ENCODE results near the gene EPB41L2.
"Not testable (repeated sequence)": the region's sequence is repeated elsewhere in the genome, so short reads cannot be mapped to it uniquely, and the experiment has no call there.

EPB41L2 gene

GRCh38 chr6:131063028-131063763 lies at the start of gene EPB41L2:
EPB41L2 (minus strand) TSS chr6:131063245; CDS start chr6:130956485, 106,760 bp downstream.
- H3K4me3 Mint-ChIP-seq, result peak within 1 kb of the TSS; percentile 81
- H3K27me3 Mint-ChIP-seq, result no peaks in the 10 kb centered on the region
- no peaks in the 10 kb centered on the region for H3K36me3 Mint-ChIP-seq
- H3K9me3 Mint-ChIP-seq, result no peaks in the 10 kb centered on the region
- peak within 1 kb of the TSS; percentile 57 for H3K27ac Mint-ChIP-seq
- peaks cover 27% of the 10 kb centered on the region for H3K4me1 Mint-ChIP-seq

DNA sequence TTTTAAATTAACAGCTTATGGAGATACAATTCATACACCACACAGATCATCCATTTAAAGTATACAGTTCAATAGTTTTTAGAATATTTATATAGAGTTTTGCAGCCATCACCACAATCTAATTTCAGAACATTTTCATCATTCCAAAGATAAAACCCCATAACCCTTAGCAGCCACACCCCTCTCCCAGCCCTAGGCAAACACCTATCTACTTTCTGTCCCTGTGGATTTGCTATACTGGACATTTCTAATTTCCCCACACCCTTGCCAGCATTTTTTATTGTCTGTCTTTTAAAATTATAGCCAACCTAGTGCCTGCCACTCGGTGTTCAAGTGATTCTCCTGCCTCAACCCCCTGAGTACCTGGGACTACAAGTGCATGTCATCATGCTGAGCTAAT lies 49.2 kb upstream of the EPB41L2 start:
- Mint-ChIP-seq H3K4me3 (no peak overlapping the region), H3K36me3 (no peaks in the 10 kb centered on the region)

DNA sequence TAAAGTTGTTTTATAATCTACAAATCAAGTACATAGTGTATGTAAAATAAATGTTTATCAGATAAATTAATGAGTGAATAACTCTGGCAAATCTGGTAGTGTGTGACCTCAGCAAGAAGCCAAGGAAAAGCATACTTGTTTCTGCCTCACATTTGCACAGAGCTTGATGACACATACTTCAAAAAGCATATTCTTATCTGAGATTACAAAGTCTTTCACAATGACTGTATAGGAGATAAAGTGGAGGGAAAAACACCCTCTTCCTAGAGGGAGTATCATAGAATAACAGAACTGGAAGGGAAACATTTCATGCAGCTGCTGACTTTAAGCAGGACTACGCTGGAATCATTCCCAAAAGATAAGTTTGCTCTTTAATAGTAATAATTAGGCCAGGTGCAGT lies 44.1 kb upstream of the EPB41L2 start:
- no peaks in the 10 kb centered on the region for H3K9me3 Mint-ChIP-seq
- no peaks in the 10 kb centered on the region for H3K36me3 Mint-ChIP-seq
- H3K27ac Mint-ChIP-seq, result no peak overlapping the region
- no peaks in the 10 kb centered on the region for H3K27me3 Mint-ChIP-seq
- no peak overlapping the region for H3K4me3 Mint-ChIP-seq
- no peaks in the 10 kb centered on the region for H3K4me1 Mint-ChIP-seq

More for the DNA sequence above, 49.2 kb upstream of the EPB41L2 start:
- no peaks in the 10 kb centered on the region for H3K9me3 Mint-ChIP-seq
- H3K27ac Mint-ChIP-seq, result no peak overlapping the region
- no peaks in the 10 kb centered on the region for H3K27me3 Mint-ChIP-seq
- H3K4me1 Mint-ChIP-seq, result peaks cover 3% of the 10 kb centered on the region

- Mint-ChIP-seq H3K4me1 (no peaks in the 10 kb centered on the region), H3K36me3 (no peaks in the 10 kb centered on the region), H3K9me3 (no peaks in the 10 kb centered on the region), H3K27me3 (no peaks in the 10 kb centered on the region), H3K4me3 (no peak overlapping the region), H3K27ac (no peak overlapping the region)
These were observed 40.9 kb upstream of the EPB41L2 start for GRCh38 chr6:131103901-131104300.

GRCh38 chr6:131103296-131103695 lies 40.3 kb upstream of the EPB41L2 start:
- Mint-ChIP-seq H3K9me3 (no peaks in the 10 kb centered on the region), H3K4me3 (no peak overlapping the region), H3K27me3 (no peaks in the 10 kb centered on the region), H3K27ac (no peak overlapping the region), H3K36me3 (no peaks in the 10 kb centered on the region), H3K4me1 (no peaks in the 10 kb centered on the region)

DNA sequence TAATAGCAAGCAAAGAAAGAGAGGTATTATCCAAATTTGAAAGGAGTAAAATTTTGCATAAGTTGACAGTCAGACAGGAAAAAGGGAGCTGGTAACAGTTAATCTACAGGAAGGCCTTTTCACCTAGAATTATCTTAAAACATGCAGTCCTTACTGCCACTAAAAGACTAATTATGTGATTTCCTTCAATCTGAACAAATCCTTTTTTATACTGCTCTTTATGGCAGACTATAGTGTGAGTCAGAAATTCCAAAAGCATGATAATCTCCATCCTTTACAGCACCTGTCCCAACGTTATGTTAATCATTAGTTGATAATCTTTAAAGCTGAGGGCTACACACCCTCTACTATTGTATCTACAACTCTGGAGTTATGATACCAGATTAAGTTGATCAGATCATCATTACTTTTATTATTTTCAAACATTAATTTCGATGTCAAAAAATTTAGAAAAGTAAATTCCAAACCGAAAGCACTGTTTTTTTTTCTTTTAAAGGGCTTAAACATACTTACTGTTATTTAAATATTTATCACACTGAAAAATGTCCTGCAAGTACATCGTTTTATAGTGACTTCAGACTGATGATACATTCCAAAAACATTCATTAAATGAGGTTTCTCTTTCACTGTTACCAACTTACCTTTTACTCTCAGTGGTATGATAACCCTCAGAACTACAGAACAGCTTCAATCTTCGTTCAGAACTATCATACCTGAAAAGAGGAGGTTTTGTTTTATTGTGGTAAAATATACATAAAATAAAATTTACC lies 39.1 kb upstream of the EPB41L2 start:
- H3K9me3 Mint-ChIP-seq, result no peaks in the 10 kb centered on the region
- H3K27me3 Mint-ChIP-seq, result no peaks in the 10 kb centered on the region
- H3K36me3 Mint-ChIP-seq, result no peaks in the 10 kb centered on the region
- no peak overlapping the region for H3K27ac Mint-ChIP-seq
- no peaks in the 10 kb centered on the region for H3K4me1 Mint-ChIP-seq
- no peak overlapping the region for H3K4me3 Mint-ChIP-seq

- Mint-ChIP-seq H3K9me3 (no peaks in the 10 kb centered on the region), H3K27me3 (no peaks in the 10 kb centered on the region), H3K27ac (no peak overlapping the region), H3K4me3 (no peak overlapping the region), H3K36me3 (peaks cover 2% of the 10 kb centered on the region), H3K4me1 (no peaks in the 10 kb centered on the region)
These were observed 33.7 kb upstream of the EPB41L2 start for GRCh38 chr6:131096786-131097185.

DNA sequence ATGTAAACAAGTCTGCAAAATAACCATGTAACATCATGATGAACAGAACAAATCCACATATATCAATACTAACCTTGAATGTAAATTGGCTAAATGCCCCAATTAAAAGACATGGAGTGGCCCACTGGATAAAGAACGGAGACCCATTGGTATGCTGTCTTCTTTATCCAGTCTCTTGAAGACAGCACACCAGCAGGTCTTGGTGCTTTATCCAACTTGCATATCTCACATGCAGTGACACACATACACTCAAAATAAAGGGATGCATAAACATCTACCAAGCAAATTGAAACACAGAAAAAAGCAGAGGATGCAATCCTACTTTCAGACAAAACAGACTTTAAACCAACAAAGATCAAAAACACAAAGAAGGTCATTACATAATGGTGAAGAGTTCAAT lies 30.3 kb upstream of the EPB41L2 start:
- H3K36me3 Mint-ChIP-seq, result peaks cover 3% of the 10 kb centered on the region

GRCh38 chr6:131091944-131092343 lies 28.9 kb upstream of the EPB41L2 start:
- H3K36me3 Mint-ChIP-seq, H3K27ac Mint-ChIP-seq, H3K27me3 Mint-ChIP-seq, H3K4me3 Mint-ChIP-seq, H3K9me3 Mint-ChIP-seq, H3K4me1 Mint-ChIP-seq: not testable (repeated sequence)

More for the DNA sequence above, 30.3 kb upstream of the EPB41L2 start:
- no peak overlapping the region for H3K27ac Mint-ChIP-seq
- no peaks in the 10 kb centered on the region for H3K9me3 Mint-ChIP-seq
- peaks cover 1% of the 10 kb centered on the region for H3K27me3 Mint-ChIP-seq
- no peak overlapping the region for H3K4me3 Mint-ChIP-seq
- H3K4me1 Mint-ChIP-seq, result no peaks in the 10 kb centered on the region

- not testable (repeated sequence) for H3K9me3 Mint-ChIP-seq, H3K4me3 Mint-ChIP-seq, H3K36me3 Mint-ChIP-seq, H3K27me3 Mint-ChIP-seq, H3K27ac Mint-ChIP-seq, H3K4me1 Mint-ChIP-seq
These were observed 27.3 kb upstream of the EPB41L2 start for GRCh38 chr6:131090339-131090738.

DNA sequence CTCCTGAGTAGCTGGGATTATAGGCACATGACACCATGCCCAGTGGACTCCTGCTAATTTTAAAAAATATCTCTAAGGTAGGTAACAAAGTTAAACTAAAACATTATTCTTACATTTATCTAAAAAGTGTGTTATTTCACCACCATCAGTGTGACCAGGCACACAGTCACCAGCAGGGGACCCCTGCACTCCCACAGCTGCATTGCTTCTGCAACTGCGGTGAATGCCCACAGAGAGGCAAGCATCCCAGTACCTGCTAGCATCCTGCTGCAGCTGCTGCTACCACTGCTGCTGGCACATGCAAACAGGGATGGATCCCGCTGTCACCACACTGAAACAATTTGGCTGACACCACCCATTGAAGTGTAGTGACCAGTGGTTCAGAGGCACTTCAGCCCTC lies 21.9 kb upstream of the EPB41L2 start:
- H3K9me3 Mint-ChIP-seq, result peaks cover 6% of the 10 kb centered on the region
- no peaks in the 10 kb centered on the region for H3K4me1 Mint-ChIP-seq
- no peak overlapping the region for H3K4me3 Mint-ChIP-seq
- H3K27ac Mint-ChIP-seq, result no peak overlapping the region
- peaks cover 5% of the 10 kb centered on the region for H3K27me3 Mint-ChIP-seq
- peaks cover 4% of the 10 kb centered on the region for H3K36me3 Mint-ChIP-seq

DNA sequence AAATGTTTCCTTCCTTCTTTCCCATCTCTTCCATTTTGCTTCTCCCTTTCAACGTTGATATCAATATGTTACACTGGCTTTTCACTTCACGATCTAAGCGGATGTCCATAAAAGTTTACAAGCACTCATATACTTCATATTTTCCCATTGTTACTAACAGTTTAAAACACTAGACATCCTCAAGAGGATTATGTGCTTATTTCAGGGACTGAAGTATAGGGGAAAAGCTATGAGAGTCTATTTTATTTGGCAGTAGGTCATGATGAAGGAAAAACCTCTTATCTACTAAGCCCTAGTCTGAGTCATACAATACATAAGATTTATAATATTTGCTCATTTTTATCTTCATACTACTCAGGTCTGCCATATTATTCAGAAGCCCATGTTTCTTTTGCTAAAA lies 20.6 kb upstream of the EPB41L2 start:
- Mint-ChIP-seq H3K4me1 (no peaks in the 10 kb centered on the region), H3K9me3 (peaks cover 6% of the 10 kb centered on the region), H3K4me3 (no peak overlapping the region), H3K27ac (no peak overlapping the region), H3K36me3 (peaks cover 4% of the 10 kb centered on the region), H3K27me3 (peaks cover 4% of the 10 kb centered on the region)

- H3K27me3 Mint-ChIP-seq, result peaks cover 4% of the 10 kb centered on the region
- H3K4me3 Mint-ChIP-seq, result no peak overlapping the region
- H3K9me3 Mint-ChIP-seq, result peaks cover 6% of the 10 kb centered on the region
- no peak overlapping the region for H3K27ac Mint-ChIP-seq
- H3K4me1 Mint-ChIP-seq, result no peaks in the 10 kb centered on the region
- H3K36me3 Mint-ChIP-seq, result peaks cover 4% of the 10 kb centered on the region
These were observed 19.3 kb upstream of the EPB41L2 start for GRCh38 chr6:131082335-131082734.

- H3K27ac Mint-ChIP-seq, result no peak overlapping the region
- no peaks in the 10 kb centered on the region for H3K4me1 Mint-ChIP-seq
- H3K9me3 Mint-ChIP-seq, result no peaks in the 10 kb centered on the region
- no peaks in the 10 kb centered on the region for H3K27me3 Mint-ChIP-seq
- H3K4me3 Mint-ChIP-seq, result no peak overlapping the region
- H3K36me3 Mint-ChIP-seq, result no peaks in the 10 kb centered on the region
These were observed 17.0 kb upstream of the EPB41L2 start for GRCh38 chr6:131080084-131080483.

- Mint-ChIP-seq H3K27ac (peak overlapping the region; percentile 42), H3K36me3 (no peaks in the 10 kb centered on the region), H3K4me1 (no peaks in the 10 kb centered on the region), H3K9me3 (no peaks in the 10 kb centered on the region), H3K27me3 (no peaks in the 10 kb centered on the region), H3K4me3 (no peak overlapping the region)
These were observed 10.5 kb upstream of the EPB41L2 start for GRCh38 chr6:131073577-131073976.

DNA sequence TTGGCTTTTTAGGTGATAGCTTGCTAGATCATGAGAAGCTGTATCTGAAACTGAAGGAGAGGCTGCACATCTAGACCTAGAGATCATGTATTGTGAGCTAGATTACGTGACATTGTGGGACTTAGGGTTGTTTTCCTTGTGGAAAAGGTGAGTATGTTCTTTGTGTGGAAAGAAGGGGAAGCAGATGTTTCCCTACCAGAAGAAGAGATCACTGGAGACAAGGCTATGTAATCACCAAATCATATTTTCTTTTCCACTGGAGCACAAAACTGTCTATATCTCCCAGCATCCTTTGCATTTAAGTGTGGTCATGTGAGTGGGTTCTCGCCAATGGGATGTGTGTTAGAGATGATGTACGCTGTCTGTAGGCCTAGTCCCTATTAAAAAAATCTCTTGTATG lies 7.0 kb upstream of the EPB41L2 start:
- H3K4me3 Mint-ChIP-seq, result no peak overlapping the region
- no peaks in the 10 kb centered on the region for H3K9me3 Mint-ChIP-seq
- no peaks in the 10 kb centered on the region for H3K27me3 Mint-ChIP-seq
- H3K4me1 Mint-ChIP-seq, result no peaks in the 10 kb centered on the region
- no peak overlapping the region for H3K27ac Mint-ChIP-seq
- no peaks in the 10 kb centered on the region for H3K36me3 Mint-ChIP-seq

Measured in activated naive CD4-positive, alpha-beta T cell treated with anti-CD3 and anti-CD28 coated beads, Interleukin-2, amount 50 U/mL, for 24 hours (primary cell).